ENCODE results near the gene PCDH10. TPM values are rescaled to one million over a fixed set of nuclear protein-coding genes. Genes with fewer than 3 reads are reported as not detected.

The PCDH10 gene
- 0.52 TPM for total RNA-seq

DNA sequence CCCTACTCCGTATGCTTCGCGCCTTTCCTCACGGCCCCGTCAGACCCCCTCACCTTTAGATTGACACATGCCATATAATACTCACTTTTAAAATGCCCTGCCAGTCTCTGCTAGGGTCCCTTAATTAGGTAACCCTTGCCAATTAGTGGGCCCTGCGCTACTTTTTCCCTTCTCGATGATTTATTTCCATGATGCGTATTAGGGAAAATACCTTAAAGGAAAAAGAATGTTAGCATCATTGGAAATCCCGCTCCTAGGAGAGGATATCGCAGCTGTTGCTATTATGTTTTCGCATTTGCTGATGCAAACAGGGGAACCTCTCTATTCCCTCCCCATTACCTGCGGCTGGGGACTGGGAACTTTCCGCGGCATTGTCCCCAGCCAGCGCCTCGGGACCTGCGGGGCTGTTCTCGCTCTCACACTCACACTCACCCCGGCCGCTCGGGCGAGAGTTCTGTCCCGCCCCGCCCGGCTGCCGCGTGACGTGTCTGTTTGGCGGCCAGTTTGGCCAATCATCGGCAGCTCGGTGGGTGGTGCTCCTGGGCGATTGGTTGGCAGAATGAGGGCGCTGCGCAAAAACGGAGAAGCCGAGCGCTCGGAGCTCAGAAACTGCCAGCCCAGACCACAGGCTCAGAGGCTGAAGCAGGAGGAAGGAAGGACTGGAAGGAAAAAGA, at the start of gene PCDH10:
TSS of gene PCDH10 (plus strand) at position 605 of the 674 bp plus-strand sequence. CDS start 847 bp downstream, outside the sequence.
- Histone ChIP-seq H3K36me3 (ENCODE audit: control insufficient read depth in 3 of 3, insufficient read depth in 3 of 3, low read length in 3 of 3) (no peaks in the 10 kb centered on the region), H3K9ac (ENCODE audit: low read depth in 1 of 3, low read length in 3 of 3) (no peak within 1 kb of the TSS), H3K27me3 (ENCODE audit: control insufficient read depth in 3 of 3, insufficient read depth in 3 of 3, low read length in 3 of 3) (peaks cover 68 to 75% (median 72%) of the 10 kb centered on the region in 3 donors), H3K9me3 (ENCODE audit: control insufficient read depth in 3 of 3, low read length in 3 of 3) (no peaks in the 10 kb centered on the region), H3K4me3 (ENCODE audit: low read length in 3 of 3) (peak within 1 kb of the TSS; percentile 61 to 79 (median 64)), H3K4me1 (ENCODE audit: control insufficient read depth in 3 of 3, insufficient read depth in 3 of 3, low read length in 3 of 3) (peaks cover 41 to 53% (median 43%) of the 10 kb centered on the region in 3 donors), H3K27ac (ENCODE audit: low read depth, low read length) (no peak within 1 kb of the TSS)

DNA sequence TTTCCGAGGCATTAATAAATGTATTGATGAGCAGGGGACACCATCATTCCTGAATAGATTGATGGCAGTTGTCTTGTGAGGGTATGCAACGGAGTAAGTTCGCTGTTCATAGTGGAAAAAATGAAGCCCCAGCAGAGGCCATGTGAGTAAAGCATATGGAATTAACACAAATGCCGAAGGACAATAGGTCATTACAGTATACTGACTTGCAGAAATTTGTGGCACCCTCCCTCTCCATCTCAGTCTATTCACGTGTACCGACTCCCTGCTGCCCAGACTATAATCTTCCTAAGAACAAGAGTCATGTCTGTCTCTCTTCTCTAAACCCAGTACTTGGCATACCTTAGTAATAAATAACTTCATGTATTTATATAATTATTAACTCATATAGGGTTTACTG, 47.1 kb upstream of the PCDH10 start:
- no peak overlapping the region for H3K27ac ChIP-seq (ENCODE audit: low read depth, low read length)
- no peaks in the 10 kb centered on the region for H3K27me3 ChIP-seq (ENCODE audit: control insufficient read depth in 3 of 3, insufficient read depth in 3 of 3, low read length in 3 of 3)
- no peaks in the 10 kb centered on the region for H3K36me3 ChIP-seq (ENCODE audit: control insufficient read depth in 3 of 3, insufficient read depth in 3 of 3, low read length in 3 of 3)
- no peaks in the 10 kb centered on the region for H3K9me3 ChIP-seq (ENCODE audit: control insufficient read depth in 3 of 3, low read length in 3 of 3)
- no peak overlapping the region for H3K9ac ChIP-seq (ENCODE audit: low read depth in 1 of 3, low read length in 3 of 3)
- no peaks in the 10 kb centered on the region for H3K4me1 ChIP-seq (ENCODE audit: control insufficient read depth in 3 of 3, insufficient read depth in 3 of 3, low read length in 3 of 3)
- H3K4me3 ChIP-seq (ENCODE audit: low read length in 3 of 3) = no peak overlapping the region

DNA sequence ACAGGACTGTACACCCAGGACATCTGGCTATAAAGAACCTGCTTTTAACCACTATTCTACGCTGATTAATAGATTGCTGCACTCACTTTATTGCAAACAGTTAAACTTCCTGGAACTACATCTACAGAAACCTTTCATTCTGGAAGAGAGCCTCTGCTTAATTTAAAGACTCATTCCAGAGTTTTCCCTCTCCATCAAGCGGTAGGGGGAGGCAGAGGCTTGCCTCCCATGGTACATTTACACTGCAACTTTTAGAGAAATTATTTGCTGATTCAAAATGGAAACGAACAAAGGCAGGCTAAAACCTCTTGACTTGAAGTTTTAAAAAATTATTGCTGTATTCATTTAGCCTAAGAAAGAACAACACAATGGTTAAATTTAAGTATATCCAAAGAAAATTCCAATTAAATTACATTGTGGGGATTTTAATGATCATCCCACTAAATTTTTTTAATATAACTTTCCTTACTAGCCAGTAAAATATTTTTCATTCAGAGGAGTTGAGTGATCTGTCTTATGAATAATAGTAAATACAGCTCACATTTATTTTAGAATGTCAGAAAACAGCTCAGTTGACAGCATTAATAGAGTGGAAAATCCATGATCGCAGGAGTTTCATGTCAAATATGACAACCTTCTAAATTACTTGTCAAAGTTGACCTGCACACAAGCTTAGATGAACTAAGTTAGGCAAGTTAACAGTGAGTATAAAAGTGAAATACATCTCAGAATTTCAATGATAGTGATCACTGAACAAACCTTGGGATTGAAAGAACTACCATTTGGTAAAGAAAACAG, 46.3 kb upstream of the PCDH10 start:
- no peaks in the 10 kb centered on the region for H3K27me3 ChIP-seq (ENCODE audit: control insufficient read depth in 3 of 3, insufficient read depth in 3 of 3, low read length in 3 of 3)
- no peaks in the 10 kb centered on the region for H3K4me1 ChIP-seq (ENCODE audit: control insufficient read depth in 3 of 3, insufficient read depth in 3 of 3, low read length in 3 of 3)
- no peak overlapping the region for H3K27ac ChIP-seq (ENCODE audit: low read depth, low read length)
- no peaks in the 10 kb centered on the region for H3K36me3 ChIP-seq (ENCODE audit: control insufficient read depth in 3 of 3, insufficient read depth in 3 of 3, low read length in 3 of 3)
- no peaks in the 10 kb centered on the region for H3K9me3 ChIP-seq (ENCODE audit: control insufficient read depth in 3 of 3, low read length in 3 of 3)
- no peak overlapping the region for H3K4me3 ChIP-seq (ENCODE audit: low read length in 3 of 3)
- no peak overlapping the region for H3K9ac ChIP-seq (ENCODE audit: low read depth in 1 of 3, low read length in 3 of 3)

DNA sequence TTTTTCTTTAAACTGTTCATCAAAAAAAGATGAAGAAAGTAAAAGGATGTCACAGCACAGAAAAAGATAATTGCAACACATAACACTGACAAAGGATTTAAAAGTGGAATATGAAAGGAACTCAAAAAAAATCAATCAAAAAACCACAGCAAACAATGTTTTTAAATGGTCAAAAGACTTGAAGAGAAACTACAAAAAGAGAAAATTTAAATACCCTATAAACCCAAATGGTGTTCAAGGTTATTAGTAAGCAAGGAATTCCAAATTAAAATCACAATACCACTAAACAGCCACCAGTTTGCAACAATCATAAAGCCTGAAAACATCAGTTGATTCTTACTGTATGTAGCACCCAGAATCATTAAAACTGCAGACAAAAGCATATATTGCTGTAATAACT, 36.5 kb upstream of the PCDH10 start:
- no peaks in the 10 kb centered on the region for H3K9me3 ChIP-seq (ENCODE audit: control insufficient read depth in 3 of 3, low read length in 3 of 3)
- H3K4me3 ChIP-seq (ENCODE audit: low read length in 3 of 3) = no peak overlapping the region
- no peaks in the 10 kb centered on the region for H3K4me1 ChIP-seq (ENCODE audit: control insufficient read depth in 3 of 3, insufficient read depth in 3 of 3, low read length in 3 of 3)

GRCh38 chr4:133124746-133125145, 24.3 kb upstream of the PCDH10 start:
- no peaks in the 10 kb centered on the region for H3K9me3 ChIP-seq (ENCODE audit: control insufficient read depth in 3 of 3, low read length in 3 of 3)
- H3K27me3 ChIP-seq (ENCODE audit: control insufficient read depth in 3 of 3, insufficient read depth in 3 of 3, low read length in 3 of 3) = no peaks in the 10 kb centered on the region
- H3K4me1 ChIP-seq (ENCODE audit: control insufficient read depth in 3 of 3, insufficient read depth in 3 of 3, low read length in 3 of 3) = no peaks in the 10 kb centered on the region
- H3K27ac ChIP-seq (ENCODE audit: low read depth, low read length) = no peak overlapping the region
- no peak overlapping the region for H3K9ac ChIP-seq (ENCODE audit: low read depth in 1 of 3, low read length in 3 of 3)
- H3K4me3 ChIP-seq (ENCODE audit: low read length in 3 of 3) = no peak overlapping the region
- no peaks in the 10 kb centered on the region for H3K36me3 ChIP-seq (ENCODE audit: control insufficient read depth in 3 of 3, insufficient read depth in 3 of 3, low read length in 3 of 3)

More for the DNA sequence above, 36.5 kb upstream of the PCDH10 start:
- no peaks in the 10 kb centered on the region for H3K27me3 ChIP-seq (ENCODE audit: control insufficient read depth in 3 of 3, insufficient read depth in 3 of 3, low read length in 3 of 3)
- H3K36me3 ChIP-seq (ENCODE audit: control insufficient read depth in 3 of 3, insufficient read depth in 3 of 3, low read length in 3 of 3) = no peaks in the 10 kb centered on the region
- H3K27ac ChIP-seq (ENCODE audit: low read depth, low read length) = no peak overlapping the region
- H3K9ac ChIP-seq (ENCODE audit: low read depth in 1 of 3, low read length in 3 of 3) = no peak overlapping the region

GRCh38 chr4:133127500-133127899, 21.6 kb upstream of the PCDH10 start:
- H3K27ac ChIP-seq (ENCODE audit: low read depth, low read length) = no peak overlapping the region
- H3K4me1 ChIP-seq (ENCODE audit: control insufficient read depth in 3 of 3, insufficient read depth in 3 of 3, low read length in 3 of 3) = no peaks in the 10 kb centered on the region
- H3K36me3 ChIP-seq (ENCODE audit: control insufficient read depth in 3 of 3, insufficient read depth in 3 of 3, low read length in 3 of 3) = no peaks in the 10 kb centered on the region

GRCh38 chr4:133129237-133129636, 19.9 kb upstream of the PCDH10 start:
- no peak overlapping the region for H3K9ac ChIP-seq (ENCODE audit: low read depth in 1 of 3, low read length in 3 of 3)
- H3K27me3 ChIP-seq (ENCODE audit: control insufficient read depth in 3 of 3, insufficient read depth in 3 of 3, low read length in 3 of 3) = no peaks in the 10 kb centered on the region
- no peaks in the 10 kb centered on the region for H3K9me3 ChIP-seq (ENCODE audit: control insufficient read depth in 3 of 3, low read length in 3 of 3)
- H3K27ac ChIP-seq (ENCODE audit: low read depth, low read length) = no peak overlapping the region
- no peak overlapping the region for H3K4me3 ChIP-seq (ENCODE audit: low read length in 3 of 3)
- no peaks in the 10 kb centered on the region for H3K4me1 ChIP-seq (ENCODE audit: control insufficient read depth in 3 of 3, insufficient read depth in 3 of 3, low read length in 3 of 3)
- no peaks in the 10 kb centered on the region for H3K36me3 ChIP-seq (ENCODE audit: control insufficient read depth in 3 of 3, insufficient read depth in 3 of 3, low read length in 3 of 3)

More at GRCh38 chr4:133127500-133127899, 21.6 kb upstream of the PCDH10 start:
- H3K27me3 ChIP-seq (ENCODE audit: control insufficient read depth in 3 of 3, insufficient read depth in 3 of 3, low read length in 3 of 3) = no peaks in the 10 kb centered on the region
- H3K9me3 ChIP-seq (ENCODE audit: control insufficient read depth in 3 of 3, low read length in 3 of 3) = no peaks in the 10 kb centered on the region
- H3K4me3 ChIP-seq (ENCODE audit: low read length in 3 of 3) = no peak overlapping the region
- no peak overlapping the region for H3K9ac ChIP-seq (ENCODE audit: low read depth in 1 of 3, low read length in 3 of 3)

- no peaks in the 10 kb centered on the region for H3K36me3 ChIP-seq (ENCODE audit: control insufficient read depth in 3 of 3, insufficient read depth in 3 of 3, low read length in 3 of 3)
- no peaks in the 10 kb centered on the region for H3K27me3 ChIP-seq (ENCODE audit: control insufficient read depth in 3 of 3, insufficient read depth in 3 of 3, low read length in 3 of 3)
- H3K4me1 ChIP-seq (ENCODE audit: control insufficient read depth in 3 of 3, insufficient read depth in 3 of 3, low read length in 3 of 3) = no peaks in the 10 kb centered on the region
- H3K4me3 ChIP-seq (ENCODE audit: low read length in 3 of 3) = no peak overlapping the region
- no peaks in the 10 kb centered on the region for H3K9me3 ChIP-seq (ENCODE audit: control insufficient read depth in 3 of 3, low read length in 3 of 3)
- H3K27ac ChIP-seq (ENCODE audit: low read depth, low read length) = no peak overlapping the region
- no peak overlapping the region for H3K9ac ChIP-seq (ENCODE audit: low read depth in 1 of 3, low read length in 3 of 3)
These were observed 18.9 kb upstream of the PCDH10 start for GRCh38 chr4:133130171-133130570.

DNA sequence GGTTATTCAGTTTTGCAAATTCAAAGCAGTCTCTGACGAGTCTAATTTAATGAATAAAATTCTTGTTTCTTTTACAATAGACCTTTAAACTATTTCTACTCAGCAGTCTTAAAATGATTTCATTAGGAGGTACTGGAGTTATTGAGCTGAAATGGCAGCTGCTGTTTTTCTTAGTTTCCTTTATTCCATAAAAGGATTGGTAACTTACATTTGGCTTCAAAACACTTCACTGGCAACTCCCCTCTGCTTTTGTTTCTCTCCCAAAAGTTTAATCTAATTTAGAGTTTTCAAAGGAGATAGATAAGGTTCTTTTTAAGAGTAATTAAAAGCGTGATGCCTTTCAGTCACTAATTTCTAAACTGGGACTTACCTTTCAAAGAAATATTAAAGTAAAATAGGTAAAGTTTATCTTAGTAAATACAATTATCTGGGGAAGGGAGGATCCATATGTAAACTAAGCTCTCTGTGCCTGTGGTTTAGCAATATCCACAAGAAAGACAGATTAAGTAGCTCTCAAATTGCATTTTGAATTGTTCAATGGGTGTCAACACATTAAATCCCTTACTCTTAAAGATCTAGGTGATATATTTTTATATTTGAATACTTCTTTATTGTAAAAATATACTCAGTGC, 17.1 kb upstream of the PCDH10 start:
- Histone ChIP-seq H3K36me3 (ENCODE audit: control insufficient read depth in 3 of 3, insufficient read depth in 3 of 3, low read length in 3 of 3) (no peaks in the 10 kb centered on the region), H3K9ac (ENCODE audit: low read depth in 1 of 3, low read length in 3 of 3) (no peak overlapping the region), H3K9me3 (ENCODE audit: control insufficient read depth in 3 of 3, low read length in 3 of 3) (no peaks in the 10 kb centered on the region), H3K27me3 (ENCODE audit: control insufficient read depth in 3 of 3, insufficient read depth in 3 of 3, low read length in 3 of 3) (no peaks in the 10 kb centered on the region), H3K4me3 (ENCODE audit: low read length in 3 of 3) (no peak overlapping the region), H3K27ac (ENCODE audit: low read depth, low read length) (no peak overlapping the region), H3K4me1 (ENCODE audit: control insufficient read depth in 3 of 3, insufficient read depth in 3 of 3, low read length in 3 of 3) (no peaks in the 10 kb centered on the region)

GRCh38 chr4:133136833-133137232, 12.3 kb upstream of the PCDH10 start:
- Histone ChIP-seq H3K4me3 (ENCODE audit: low read length in 3 of 3) (no peak overlapping the region), H3K9me3 (ENCODE audit: control insufficient read depth in 3 of 3, low read length in 3 of 3) (no peaks in the 10 kb centered on the region), H3K27me3 (ENCODE audit: control insufficient read depth in 3 of 3, insufficient read depth in 3 of 3, low read length in 3 of 3) (no peaks in the 10 kb centered on the region), H3K9ac (ENCODE audit: low read depth in 1 of 3, low read length in 3 of 3) (no peak overlapping the region), H3K27ac (ENCODE audit: low read depth, low read length) (no peak overlapping the region), H3K36me3 (ENCODE audit: control insufficient read depth in 3 of 3, insufficient read depth in 3 of 3, low read length in 3 of 3) (no peaks in the 10 kb centered on the region), H3K4me1 (ENCODE audit: control insufficient read depth in 3 of 3, insufficient read depth in 3 of 3, low read length in 3 of 3) (no peaks in the 10 kb centered on the region)

All from skeletal muscle tissue (tissue), 4 donors.